Subcutaneous preadipocyte (primary cell): ENCODE results near the gene NRIP1. TPM values are rescaled to one million over a fixed set of nuclear protein-coding genes. Genes with fewer than 3 reads are reported as not detected.

Experiments
- total RNA-seq: library from RNA; depleted of rRNA; stranded (reverse); fragments of >200 nt; gene quantifications from 2 replicates; pipeline ENCODE4 v1.2.3, GENCODE V29; 2012

NRIP1 gene, protein sequence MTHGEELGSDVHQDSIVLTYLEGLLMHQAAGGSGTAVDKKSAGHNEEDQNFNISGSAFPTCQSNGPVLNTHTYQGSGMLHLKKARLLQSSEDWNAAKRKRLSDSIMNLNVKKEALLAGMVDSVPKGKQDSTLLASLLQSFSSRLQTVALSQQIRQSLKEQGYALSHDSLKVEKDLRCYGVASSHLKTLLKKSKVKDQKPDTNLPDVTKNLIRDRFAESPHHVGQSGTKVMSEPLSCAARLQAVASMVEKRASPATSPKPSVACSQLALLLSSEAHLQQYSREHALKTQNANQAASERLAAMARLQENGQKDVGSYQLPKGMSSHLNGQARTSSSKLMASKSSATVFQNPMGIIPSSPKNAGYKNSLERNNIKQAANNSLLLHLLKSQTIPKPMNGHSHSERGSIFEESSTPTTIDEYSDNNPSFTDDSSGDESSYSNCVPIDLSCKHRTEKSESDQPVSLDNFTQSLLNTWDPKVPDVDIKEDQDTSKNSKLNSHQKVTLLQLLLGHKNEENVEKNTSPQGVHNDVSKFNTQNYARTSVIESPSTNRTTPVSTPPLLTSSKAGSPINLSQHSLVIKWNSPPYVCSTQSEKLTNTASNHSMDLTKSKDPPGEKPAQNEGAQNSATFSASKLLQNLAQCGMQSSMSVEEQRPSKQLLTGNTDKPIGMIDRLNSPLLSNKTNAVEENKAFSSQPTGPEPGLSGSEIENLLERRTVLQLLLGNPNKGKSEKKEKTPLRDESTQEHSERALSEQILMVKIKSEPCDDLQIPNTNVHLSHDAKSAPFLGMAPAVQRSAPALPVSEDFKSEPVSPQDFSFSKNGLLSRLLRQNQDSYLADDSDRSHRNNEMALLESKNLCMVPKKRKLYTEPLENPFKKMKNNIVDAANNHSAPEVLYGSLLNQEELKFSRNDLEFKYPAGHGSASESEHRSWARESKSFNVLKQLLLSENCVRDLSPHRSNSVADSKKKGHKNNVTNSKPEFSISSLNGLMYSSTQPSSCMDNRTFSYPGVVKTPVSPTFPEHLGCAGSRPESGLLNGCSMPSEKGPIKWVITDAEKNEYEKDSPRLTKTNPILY (N-terminal part only)
- 38.2 and 55.5 TPM in 2 replicates for total RNA-seq

DNA sequence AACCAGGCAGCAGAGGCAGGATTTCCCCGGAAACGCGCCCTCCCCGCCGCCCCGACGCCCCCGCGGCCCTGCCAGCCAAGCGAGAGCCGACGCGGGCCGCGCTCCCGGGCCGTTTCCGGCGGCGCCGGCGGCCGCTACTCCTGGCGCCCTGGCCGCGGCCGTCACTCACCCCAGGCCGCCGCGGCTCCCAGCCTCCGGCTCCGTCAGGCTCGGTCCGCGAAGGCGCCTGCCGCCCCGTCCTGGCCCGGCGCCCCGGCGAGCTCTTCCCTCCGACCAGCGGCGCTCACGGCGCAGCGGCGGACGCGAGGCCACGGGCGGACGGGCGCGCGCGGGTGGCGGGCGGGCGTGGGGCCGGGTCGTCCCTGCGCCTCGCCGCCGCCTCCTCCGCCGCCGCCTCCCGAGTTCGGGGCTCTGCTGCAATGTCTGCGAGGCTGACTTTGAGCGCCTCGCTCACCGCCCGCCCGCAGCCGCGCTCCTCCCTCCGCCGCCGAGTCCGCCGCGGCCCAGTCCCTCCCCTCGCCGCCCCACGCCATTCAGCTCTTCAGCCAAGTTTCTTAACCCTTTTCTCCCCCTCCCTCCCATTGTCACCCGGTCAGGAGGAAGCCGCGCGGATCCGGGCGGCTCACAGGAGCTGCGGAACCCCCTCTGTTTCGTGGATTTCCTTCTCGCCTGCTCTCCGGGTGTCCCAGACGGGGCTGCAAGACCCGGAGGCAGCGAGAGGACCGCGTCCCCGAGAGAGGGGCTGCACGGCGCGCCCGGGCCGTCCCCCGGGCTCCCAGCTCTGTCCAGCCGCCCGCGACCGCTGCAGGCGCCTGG, at the start of gene NRIP1:
TSS of gene NRIP1 (minus strand) at position 425 of the 816 bp plus-strand sequence. CDS start 96,808 bp downstream, outside the sequence.

